IPS DF 4.7 (cell line): ENCODE measurements around the gene DLG2.

Experiments used
- DNase-seq: peaks from one replicate; pipeline ENCODE4 v3.0.0-alpha.2; 2013; ENCODE audit warnings: low spot score; ENCODE audit errors: extremely low read depth

Gene DLG2

GRCh38 chr11:84581083-84581482, 1046.1 kb downstream of the DLG2 start:
- DNase-seq: no peak

- no peak for DNase-seq
Measured at GRCh38 chr11:84580428-84580827, 1046.7 kb downstream of the DLG2 start.

DNA sequence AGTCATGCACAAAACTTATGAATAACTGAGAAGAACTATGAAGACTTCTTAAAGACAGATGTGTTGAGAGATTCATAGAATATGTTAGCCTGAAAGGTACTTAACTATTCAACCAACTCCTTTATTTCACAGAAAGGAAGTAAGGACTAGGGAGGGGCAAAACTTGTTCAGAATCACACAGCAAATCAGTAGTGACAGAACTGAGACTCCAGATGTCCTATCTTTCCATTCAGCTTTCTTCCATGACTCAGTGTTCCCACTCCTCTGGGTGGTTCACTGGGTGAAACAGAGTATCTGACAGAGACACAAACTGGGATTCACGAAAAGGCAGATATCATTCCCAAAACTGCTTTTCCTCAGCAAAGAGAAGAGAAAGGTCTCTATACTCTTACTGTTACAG, 1053.3 kb downstream of the DLG2 start:
- DNase-seq: no peak

- no peak for DNase-seq
Measured at GRCh38 chr11:84566671-84567070, 1060.5 kb downstream of the DLG2 start.

GRCh38 chr11:84564867-84565184, 1062.3 kb downstream of the DLG2 start:
- DNase-seq: no peak

- DNase-seq: no peak
Measured at GRCh38 chr11:84564180-84564866, 1062.8 kb downstream of the DLG2 start.

- DNase-seq: no peak
Measured at GRCh38 chr11:84563356-84563755, 1063.8 kb downstream of the DLG2 start.

DNA sequence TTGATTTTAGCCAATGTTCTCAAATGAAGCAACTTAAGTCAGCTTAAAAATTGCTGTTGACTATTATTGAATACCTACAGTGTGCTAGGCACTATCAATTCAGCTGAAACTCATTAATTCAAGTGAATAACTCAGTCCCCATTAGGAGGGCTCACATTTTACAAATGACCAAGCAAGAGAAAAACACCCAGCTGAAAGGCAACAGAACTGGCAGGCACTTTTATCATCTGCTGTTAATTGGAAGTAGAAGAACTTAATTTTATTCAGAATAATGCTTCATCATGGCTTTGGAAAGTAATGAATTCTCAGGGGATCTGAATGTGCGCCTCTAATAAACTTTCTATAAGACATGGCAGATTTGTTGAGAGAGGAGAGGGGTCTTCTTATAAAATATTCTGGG, 1066.9 kb downstream of the DLG2 start:
- DNase-seq: no peak

DNA sequence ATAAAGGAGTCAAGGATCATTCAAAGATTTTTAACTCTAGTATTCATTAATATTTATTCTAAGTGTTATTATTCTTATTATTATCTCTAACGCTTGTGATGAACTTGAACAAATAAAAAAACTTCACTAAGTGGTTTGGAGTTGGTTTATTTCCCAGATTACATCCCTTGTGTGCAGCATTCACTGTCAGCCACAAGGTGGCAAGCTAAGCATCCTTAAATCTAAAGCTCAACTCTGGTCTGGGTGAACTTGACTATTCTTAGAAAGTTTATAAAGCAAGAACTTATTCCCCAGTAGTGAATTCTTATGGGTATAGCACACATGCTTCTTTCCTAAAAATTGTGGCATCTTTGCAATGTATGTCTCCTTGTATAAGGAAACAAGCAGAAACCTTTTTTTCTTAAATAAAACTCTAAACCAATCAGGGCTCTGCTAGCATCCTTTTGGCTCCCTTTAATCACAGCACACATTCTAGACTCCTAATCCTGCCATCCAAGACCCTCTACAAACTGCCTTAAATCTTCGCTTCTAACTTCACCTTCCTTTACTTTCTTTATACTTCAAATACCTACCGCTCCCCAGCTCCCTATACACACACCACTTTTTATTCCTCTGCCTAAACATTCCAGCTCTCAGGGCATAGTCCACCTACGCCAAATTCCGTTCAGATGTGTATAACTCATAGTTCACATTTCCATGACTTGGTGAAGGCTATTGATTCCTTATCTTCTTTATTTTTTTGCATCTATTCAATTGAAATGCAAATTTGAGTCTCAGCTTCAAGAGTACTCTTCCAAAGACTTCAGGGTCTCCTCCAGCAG, 1068.8 kb downstream of the DLG2 start:
- no peak for DNase-seq

DNA sequence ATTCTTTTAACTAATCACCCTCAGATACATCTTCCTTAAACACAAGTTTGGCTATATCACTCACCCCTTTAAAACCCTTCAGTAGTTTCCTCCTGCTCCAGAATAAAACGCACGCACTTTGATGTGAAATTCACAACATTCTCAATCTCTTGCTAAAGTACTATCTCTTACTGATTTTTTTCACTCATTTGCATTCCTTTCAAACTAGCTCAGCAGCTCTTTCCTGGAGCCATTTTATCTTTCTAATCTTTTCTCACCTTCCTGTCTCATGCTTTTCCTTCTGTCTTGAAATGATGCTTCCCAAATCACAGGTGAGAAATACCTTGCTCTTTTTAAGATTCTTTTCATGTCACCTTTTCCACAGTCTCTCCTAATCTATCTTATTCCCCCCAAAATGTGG, 1074.4 kb downstream of the DLG2 start:
- no peak for DNase-seq

DNA sequence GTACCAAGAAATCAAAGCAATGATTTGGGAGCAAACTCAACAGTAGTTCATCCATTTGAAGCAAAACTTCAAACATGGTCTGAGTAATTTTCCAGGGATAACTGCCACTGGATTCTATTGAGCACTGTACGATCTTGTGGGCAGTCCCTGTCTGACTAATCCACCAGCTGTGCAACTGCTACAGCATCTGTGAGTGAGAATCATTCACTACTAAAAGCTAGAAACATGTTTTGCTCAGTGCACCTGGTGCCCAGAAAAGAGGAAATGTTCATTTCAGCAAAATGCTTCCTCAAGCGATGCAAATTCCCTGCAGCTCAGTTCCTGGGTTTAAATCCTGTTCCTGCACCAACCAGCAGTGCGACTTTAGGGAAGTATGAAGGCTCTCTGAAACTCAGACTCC, 1077.9 kb downstream of the DLG2 start:
- DNase-seq: no peak

GRCh38 chr11:84544566-84544965, 1082.6 kb downstream of the DLG2 start:
- no peak for DNase-seq

DNA sequence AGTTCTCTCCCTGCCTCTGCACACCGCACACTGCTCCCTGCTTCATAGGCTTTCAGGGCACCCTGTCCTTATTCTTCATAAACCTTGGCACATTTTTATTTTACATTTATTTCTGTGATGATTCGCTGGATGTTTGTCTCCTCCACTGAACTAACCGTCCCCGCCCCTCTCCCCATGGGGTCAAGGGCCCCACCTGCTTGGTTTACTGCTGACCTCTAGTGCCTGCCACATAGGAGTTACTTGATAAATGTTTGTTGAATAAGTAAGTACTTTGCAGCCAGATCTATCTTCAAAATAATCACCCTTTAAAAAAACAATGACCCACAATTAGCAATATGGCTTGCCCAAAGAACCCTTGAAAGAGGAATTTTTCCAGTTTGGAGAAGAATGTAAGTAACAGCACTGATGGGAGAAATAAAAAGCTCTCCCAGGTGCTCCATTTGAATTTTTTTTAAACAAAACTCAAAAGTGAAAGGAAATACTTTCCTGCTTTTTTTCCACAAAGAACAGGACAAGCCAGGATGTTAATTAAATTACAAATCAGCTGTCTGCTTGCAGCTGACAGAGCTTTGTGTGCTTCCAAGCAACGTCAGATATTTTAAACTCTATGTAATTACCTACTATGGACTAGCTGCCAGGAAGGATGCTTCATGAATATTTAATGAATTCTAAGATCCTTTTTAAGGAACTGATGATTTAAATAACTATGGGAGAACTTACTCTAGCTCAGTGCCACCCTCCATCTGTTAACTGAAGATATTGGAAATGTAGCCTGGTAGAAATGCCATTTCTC, 1083.6 kb downstream of the DLG2 start:
- no peak for DNase-seq

DNA sequence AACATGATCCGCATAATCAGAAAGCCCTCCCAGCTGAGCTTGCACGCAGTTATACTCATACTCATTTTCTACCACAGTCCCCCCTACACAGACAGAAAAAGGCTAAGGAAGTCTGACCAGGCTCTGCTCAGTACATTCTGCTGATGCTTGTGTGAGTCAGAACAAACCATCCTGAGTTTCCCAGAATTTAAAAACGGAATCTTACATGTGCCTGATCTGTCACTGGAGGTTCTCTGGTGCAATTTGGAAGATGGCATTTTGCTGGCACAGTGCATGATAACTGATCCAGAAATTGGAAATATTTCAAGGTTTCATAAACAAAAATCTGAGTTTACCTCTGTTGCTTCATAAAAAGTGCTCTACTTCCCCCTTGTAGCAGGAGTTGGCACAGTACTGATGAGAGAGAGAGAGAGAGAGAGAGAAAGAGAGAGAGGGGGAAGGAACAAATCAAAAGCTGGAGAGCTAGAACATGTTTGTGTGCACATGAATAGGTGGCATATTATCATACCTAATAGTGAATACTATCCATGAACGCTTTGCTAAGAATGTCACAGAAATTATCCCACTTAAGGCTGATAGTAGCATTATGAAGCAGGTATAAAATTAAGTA, 1085.3 kb downstream of the DLG2 start:
- no peak for DNase-seq

DNA sequence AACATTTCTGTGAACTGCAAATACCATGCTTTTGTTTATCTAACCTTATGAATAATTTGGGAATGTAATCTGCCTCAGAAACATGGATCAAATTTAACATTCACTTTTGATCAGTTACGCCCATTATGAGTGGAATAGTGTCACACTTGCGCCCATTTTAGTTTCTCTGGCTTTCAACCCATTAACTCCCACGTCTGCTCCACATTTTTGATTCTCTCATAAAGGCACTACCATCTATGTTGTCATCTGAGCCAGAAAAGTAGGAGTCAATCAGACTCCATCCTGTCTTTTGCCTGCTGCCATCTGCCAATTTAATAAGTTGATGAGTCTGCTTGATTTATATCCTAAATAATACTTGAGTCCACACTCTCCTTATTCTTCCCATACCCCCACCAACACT, 1090.7 kb downstream of the DLG2 start:
- no peak for DNase-seq

DNA sequence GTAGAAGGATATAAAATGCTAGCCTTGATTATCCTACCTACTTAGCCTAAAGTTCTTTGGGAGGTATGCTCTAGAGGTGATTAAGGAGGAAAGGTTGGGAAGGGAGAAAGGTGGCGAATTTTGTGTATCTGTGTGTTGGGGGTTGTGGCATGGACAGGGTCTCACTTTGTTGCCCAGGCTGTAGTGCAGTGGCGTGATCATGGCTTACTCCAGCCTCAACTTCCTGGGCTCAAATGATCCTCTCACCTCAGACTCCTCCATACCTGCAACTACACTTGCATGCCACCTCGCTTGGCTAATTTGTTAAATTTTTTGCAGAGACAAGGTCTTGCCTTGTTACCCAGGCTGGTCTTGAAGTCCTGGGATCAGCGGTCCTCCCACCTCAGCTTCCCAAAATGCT, 1094.8 kb downstream of the DLG2 start:
- DNase-seq: no peak

GRCh38 chr11:84526250-84526649, 1100.9 kb downstream of the DLG2 start:
- no peak for DNase-seq

DNA sequence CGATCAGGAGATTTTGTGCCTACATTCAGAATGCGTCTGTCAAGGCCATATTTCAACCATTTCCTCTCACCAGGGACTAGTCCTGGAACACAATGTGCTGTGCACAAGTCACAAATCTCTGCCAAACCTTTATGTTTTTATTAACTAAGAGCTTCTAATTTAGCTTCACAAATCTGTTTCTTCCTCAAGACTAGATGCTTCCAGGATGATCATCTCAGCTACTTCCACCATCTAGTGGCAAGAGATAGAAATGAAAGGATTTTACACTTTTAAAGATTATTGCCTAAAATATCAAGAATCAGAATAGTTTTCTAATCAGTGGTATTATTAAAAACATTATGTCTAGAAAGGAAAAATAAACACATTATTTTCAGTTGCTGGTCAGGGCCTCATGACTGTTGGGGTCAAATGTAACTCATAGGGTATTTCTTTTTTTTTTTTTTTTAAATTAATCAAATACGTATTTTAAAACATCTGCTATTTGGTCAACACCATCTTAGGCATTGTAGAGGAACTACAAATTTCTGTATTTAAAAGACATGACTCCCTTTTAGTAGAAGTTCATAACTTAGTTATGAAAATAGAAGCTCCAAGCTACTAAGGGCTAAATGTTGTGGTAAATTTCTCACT, 1102.6 kb downstream of the DLG2 start:
- DNase-seq: no peak

DNA sequence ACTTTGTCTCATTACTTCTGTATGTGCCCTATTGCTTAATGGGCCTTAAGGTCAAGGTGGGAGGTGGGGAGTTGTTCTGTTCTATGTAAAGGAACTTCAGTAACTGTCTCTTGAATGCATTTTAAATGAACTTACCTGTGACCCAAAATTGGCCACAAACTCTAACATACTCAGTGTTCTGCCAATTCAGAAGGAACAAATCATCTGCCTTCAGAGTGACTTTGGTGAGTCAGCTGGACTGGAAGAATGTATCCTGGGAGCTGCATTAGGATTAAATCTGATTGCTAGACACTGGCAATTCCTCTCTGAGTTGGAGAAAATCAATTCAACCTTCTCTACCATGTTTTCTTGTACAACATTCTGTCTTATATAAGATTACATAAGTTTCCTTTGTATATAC, 1104.8 kb downstream of the DLG2 start:
- DNase-seq: no peak

DNA sequence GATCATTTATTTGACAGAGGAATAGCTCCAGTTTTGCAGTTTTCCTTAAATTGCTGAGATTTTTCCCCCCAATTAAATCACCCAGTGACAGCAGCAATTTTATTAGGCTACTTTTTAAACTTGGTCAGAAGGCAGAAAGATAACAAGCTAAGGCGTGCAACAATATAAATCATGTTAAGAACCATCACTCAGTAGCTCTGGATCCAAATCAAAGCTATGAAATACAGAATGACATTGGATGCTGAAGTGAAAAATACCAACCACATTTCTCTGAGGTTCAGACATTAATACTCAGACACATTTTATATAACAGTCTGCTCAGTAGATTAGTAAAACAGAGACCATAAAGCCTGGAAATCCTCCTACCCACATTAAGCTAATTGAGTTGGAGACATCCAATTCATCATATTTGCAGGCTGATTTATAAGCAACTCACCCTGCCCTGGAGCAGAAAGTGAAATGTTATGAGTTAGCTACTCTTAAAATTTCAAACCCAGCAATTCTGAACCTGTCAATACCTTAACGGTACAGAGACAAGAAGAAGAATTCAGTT, 1108.4 kb downstream of the DLG2 start:
- DNase-seq: no peak

DNA sequence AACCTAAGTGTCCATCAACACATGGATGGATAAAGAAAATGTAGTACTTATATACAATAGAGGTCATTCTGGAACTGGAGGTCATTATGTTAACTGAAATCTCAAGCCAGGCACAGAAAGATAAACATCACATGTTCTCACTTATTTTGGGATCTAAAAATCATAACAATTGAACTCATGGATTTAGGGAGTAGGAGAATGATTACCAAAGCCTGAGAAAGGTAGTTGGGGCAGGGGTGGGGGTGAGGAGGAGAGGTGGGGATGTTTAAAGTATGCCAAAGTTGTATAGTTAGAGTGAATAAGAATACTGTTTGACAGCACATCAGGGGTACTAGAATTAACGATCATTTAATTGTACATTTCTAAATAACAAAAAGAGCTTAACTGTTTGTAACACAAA, 1112.7 kb downstream of the DLG2 start:
- DNase-seq: no peak
